ENCODE results near the gene ERCC4.

Gene ERCC4

GRCh38 chr16:13995194-13995593 is 75.2 kb downstream of the ERCC4 start:
- no peak for DNase-seq

GRCh38 chr16:13996778-13997288 is 76.9 kb downstream of the ERCC4 start:
- DNase-seq: no peak

- no peak for DNase-seq
These were observed 77.6 kb downstream of the ERCC4 start for GRCh38 chr16:13997526-13997925.

- DNase-seq: no peak
These were observed 78.0 kb downstream of the ERCC4 start for GRCh38 chr16:13997933-13998332.

DNA sequence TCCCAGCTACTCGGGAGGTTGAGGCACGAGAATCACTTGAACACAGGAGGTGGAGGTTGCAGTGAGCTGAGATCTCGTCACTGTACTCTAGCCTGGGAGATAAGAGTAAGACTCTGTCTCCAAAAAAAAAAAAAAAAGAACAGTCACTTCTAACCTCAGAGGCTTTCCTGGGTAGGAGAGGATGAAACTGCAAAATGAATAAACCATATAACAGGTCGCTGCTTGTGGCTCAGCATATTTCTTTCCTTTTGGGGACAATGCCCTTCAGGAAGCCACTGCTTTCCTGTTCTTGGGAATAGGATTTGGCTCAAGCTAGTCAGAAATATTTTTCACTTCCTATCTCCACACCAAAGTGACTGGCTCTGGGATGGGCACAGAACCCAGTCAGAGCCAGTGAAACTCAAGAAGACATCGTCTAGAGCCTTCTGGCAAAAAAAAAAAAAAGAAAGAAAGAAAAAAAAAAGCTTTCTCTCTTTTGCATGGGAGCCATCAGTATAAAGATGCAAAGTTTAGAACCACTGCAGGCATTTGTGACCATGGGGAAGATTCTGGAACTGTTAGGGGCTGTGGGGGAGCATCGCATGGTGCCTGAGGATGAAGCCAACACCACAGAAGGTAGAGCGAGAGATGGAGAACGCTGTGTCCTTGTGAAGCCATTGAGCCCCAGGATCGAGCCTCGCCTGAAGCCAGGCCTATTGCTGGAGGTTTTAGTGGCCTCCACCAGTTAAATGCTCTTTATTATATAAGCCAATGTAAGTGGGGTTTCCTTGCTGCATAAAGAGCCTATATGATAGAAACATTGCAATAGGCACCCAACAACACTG is 79.3 kb downstream of the ERCC4 start:
- no peak for DNase-seq

DNA sequence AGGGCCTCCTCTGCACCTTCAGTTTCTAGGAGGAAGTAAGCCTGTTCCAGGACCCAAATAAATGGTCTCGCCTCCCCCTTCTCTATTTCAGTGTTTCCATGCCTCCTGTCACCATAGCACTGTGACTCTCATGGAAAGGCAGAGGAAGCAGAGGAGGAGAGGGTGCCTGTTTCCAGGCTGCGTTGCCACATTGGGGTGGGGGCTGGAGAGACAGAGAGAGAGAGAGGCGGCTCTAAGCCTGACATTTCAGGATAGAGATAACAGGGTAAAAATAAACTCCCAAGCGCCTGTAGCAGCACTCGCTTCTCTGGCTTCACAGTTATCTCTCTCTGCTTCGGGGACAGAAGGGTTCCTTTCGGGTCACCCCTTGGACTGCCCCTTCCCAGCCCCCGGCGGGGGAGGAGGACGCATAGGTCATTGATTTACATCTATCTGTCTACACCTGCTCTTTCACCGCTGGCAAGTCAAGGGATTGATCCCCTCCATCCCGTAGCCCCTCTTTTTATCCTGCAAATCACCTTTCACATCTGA is 80.0 kb downstream of the ERCC4 start:
- no peak for DNase-seq

- DNase-seq: no peak
These were observed 81.6 kb downstream of the ERCC4 start for GRCh38 chr16:14001521-14001920.

All from NCI-H1105 treated with DMSO at 0.1 percent for 48 hours (cell line).